ENCODE results near the gene UBE2F.

Gene UBE2F

GRCh38 chr2:237972936-237973335 is 6.1 kb downstream of the UBE2F start:
- no peaks in the 10 kb centered on the region for H3K27me3 ChIP-seq
- peaks cover 28% of the 10 kb centered on the region for H3K36me3 ChIP-seq
- no peaks in the 10 kb centered on the region for H3K9me3 ChIP-seq
- TF ChIP-seq CTCF (IDR thresholded peaks at IDR 0.05), result no peak
- H3K4me1 ChIP-seq (ENCODE audit: control insufficient read depth in 1 of 2, insufficient read depth in 1 of 2, low read depth in 1 of 2, low read length in 1 of 2), result peaks cover 56 to 57% of the 10 kb centered on the region in 2 experiments
- H3K27ac ChIP-seq, result peak overlapping the region; percentile 48
- no peak overlapping the region for H3K4me3 ChIP-seq (ENCODE audit: low read depth in 1 of 2, low read length in 1 of 2)

DNA sequence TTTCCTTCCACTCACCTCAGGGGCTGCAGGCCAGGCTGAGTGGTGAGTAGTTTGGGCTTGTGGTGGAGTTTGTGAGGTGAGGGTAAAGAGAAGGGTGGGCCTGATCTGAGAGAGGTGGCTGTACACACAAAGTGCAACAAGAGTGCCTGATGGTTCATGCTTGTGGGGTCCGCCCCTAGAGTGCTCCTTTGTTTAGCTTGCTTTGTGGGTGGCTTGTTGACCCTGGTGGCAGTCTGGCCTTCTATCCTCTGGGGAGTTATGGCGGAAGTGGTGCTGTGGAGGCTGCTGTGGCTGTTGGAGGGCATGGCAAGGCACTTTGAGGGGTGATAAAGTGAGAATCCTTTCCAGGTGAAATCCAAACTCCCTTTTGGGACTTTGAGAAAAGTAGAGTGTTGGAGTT is 10.6 kb downstream of the UBE2F start:
- Histone ChIP-seq H3K27ac (no peak overlapping the region), H3K4me3 (ENCODE audit: low read depth in 1 of 2, low read length in 1 of 2) (no peak overlapping the region), H3K9me3 (no peaks in the 10 kb centered on the region), H3K4me1 (ENCODE audit: control insufficient read depth in 1 of 2, insufficient read depth in 1 of 2, low read depth in 1 of 2, low read length in 1 of 2) (peaks cover 53 to 55% of the 10 kb centered on the region in 2 experiments), H3K27me3 (no peaks in the 10 kb centered on the region), H3K36me3 (peaks cover 28% of the 10 kb centered on the region)
- no peak for TF ChIP-seq CTCF (IDR thresholded peaks at IDR 0.05)

- Histone ChIP-seq H3K4me1 (ENCODE audit: control insufficient read depth in 1 of 2, insufficient read depth in 1 of 2, low read depth in 1 of 2, low read length in 1 of 2) (peaks cover 56 to 58% of the 10 kb centered on the region in 2 experiments), H3K27me3 (no peaks in the 10 kb centered on the region), H3K9me3 (no peaks in the 10 kb centered on the region), H3K36me3 (peaks cover 28% of the 10 kb centered on the region), H3K4me3 (ENCODE audit: low read depth in 1 of 2, low read length in 1 of 2) (no peak overlapping the region), H3K27ac (peak overlapping the region; percentile 4)
- no peak for TF ChIP-seq CTCF (IDR thresholded peaks at IDR 0.05)
Observed at GRCh38 chr2:237978058-237978712, 11.4 kb downstream of the UBE2F start.

DNA sequence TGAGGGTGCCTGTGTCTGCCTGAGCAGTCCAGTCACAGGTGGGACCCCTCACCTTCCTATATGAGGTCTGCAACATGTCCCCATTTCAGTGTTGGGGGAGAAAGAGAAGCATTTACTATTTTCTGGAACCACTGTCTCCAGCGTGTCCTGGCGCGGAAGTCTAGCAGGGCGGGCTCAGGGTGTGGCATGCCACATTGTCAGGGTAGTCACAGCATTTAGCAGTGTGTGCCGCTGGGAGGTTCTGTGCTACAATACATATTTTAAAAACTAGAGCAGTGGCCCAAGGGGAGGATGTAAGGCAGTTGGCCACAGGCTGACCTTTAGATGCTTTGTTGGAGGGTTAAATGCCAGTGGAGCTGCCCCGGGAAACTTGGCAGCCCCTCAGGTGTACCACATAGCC is 12.5 kb downstream of the UBE2F start:
- H3K4me1 ChIP-seq (ENCODE audit: control insufficient read depth in 1 of 2, insufficient read depth in 1 of 2, low read depth in 1 of 2, low read length in 1 of 2), result peaks cover 60 to 61% of the 10 kb centered on the region in 2 experiments
- H3K9me3 ChIP-seq, result no peaks in the 10 kb centered on the region
- H3K36me3 ChIP-seq, result peaks cover 28% of the 10 kb centered on the region
- no peak overlapping the region for H3K4me3 ChIP-seq (ENCODE audit: low read depth in 1 of 2, low read length in 1 of 2)
- H3K27ac ChIP-seq, result peak overlapping the region; percentile 87
- H3K27me3 ChIP-seq, result no peaks in the 10 kb centered on the region
- no peak for TF ChIP-seq CTCF (IDR thresholded peaks at IDR 0.05)

DNA sequence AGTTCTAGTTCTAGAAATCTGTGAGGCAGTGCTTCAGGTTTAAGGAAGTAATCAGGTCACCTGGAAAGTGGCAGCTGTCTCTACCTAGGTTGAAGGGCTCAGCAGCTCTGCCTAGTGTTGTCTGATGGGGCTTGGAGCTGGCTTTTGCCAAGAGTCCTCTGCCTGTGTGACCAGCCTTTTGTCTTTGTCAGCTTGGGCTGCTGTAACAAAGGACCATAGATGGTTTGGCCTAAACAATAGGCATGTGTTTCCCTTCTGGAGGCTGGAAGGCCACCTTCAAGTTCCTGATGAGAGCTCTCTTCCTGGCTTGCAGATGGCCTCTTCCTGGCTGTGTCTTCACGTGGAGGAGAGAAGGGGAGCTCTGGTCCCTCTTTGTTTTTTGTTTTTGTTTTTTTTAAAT is 13.3 kb downstream of the UBE2F start:
- no peaks in the 10 kb centered on the region for H3K27me3 ChIP-seq
- no peaks in the 10 kb centered on the region for H3K9me3 ChIP-seq
- TF ChIP-seq CTCF (IDR thresholded peaks at IDR 0.05), result no peak
- H3K4me3 ChIP-seq (ENCODE audit: low read depth in 1 of 2, low read length in 1 of 2), result peak overlapping the region in 1 of 2 experiments; percentile 37
- H3K36me3 ChIP-seq, result peaks cover 22% of the 10 kb centered on the region
- peaks cover 67 to 69% of the 10 kb centered on the region in 2 experiments for H3K4me1 ChIP-seq (ENCODE audit: control insufficient read depth in 1 of 2, insufficient read depth in 1 of 2, low read depth in 1 of 2, low read length in 1 of 2)
- peak overlapping the region; percentile 87 for H3K27ac ChIP-seq
